Measurements from ENCODE around the gene NLRP9. TPM values are rescaled to one million over a fixed set of nuclear protein-coding genes. Genes with fewer than 3 reads are reported as not detected.

The NLRP9 gene
- total and polyA plus RNA-seq, 3 donors from 2014 or later, result 0.11 to 0.68 (median 0.39) TPM

DNA sequence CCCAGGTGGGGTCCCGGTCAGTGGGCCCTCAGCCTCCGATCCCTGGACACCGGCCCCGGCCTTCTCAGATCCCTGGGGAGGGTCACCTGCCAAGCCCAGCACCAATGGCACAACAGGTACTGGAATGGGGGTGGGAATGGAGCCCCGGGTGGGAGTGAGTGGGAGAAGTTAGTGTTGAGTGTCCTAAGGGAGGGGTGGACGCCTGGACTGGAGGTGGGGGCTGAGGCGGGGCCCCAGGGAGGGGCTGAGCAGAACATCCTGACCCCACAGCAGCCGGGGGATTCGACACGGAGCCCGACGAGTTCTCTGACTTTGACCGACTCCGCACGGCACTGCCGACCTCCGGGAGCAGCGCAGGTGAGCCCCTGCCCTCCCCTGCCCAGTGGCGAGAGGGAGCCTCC, 45.5 kb downstream of the NLRP9 start:
- Histone ChIP-seq H3K4me3 (no peak overlapping the region), H3K9me3 (no peaks in the 10 kb centered on the region), H3K4me1 (peaks cover 14% of the 10 kb centered on the region), H3K27ac (no peak overlapping the region), H3K36me3 (ENCODE audit: low read depth, missing control alignments) (no peaks in the 10 kb centered on the region), H3K27me3 (no peaks in the 10 kb centered on the region)
- 73 to 79% methylated on average over 7 to 19 of the region's 19 CpGs for WGBS, 2 donors
- DNase-seq, result no peak
- TF ChIP-seq CTCF (IDR thresholded peaks at IDR 0.05), result no peak
- no peak for TF ChIP-seq POLR2A (IDR thresholded peaks at IDR 0.05)
- intact Hi-C loops (cut with DNase I; ENCODE audit: low total_unique reads), result no loop called here

GRCh38 chr19:55691561-55692481, 46.4 kb downstream of the NLRP9 start:
- Histone ChIP-seq H3K4me1 (peaks cover 21% of the 10 kb centered on the region), H3K36me3 (ENCODE audit: low read depth, missing control alignments) (no peaks in the 10 kb centered on the region), H3K27ac (no peak overlapping the region), H3K27me3 (no peaks in the 10 kb centered on the region), H3K9me3 (no peaks in the 10 kb centered on the region), H3K4me3 (no peak overlapping the region)
- DNase-seq, result no peak
- TF ChIP-seq POLR2A (IDR thresholded peaks at IDR 0.05), result no peak
- TF ChIP-seq CTCF (IDR thresholded peaks at IDR 0.05), result no peak
- WGBS, 2 donors, result 86 to 94% methylated on average over 21 to 29 of the region's 31 CpGs
- intact Hi-C loops (cut with DNase I; ENCODE audit: low total_unique reads), result no loop called here

- Histone ChIP-seq H3K36me3 (ENCODE audit: low read depth, missing control alignments) (no peaks in the 10 kb centered on the region), H3K27me3 (no peaks in the 10 kb centered on the region), H3K9me3 (no peaks in the 10 kb centered on the region), H3K4me3 (no peak overlapping the region), H3K27ac (no peak overlapping the region), H3K4me1 (peaks cover 27% of the 10 kb centered on the region)
- intact Hi-C loops (cut with DNase I; ENCODE audit: low total_unique reads), result no loop called here
- WGBS, 2 donors, result 92 to 93% methylated on average over 23 to 31 of the region's 31 CpGs
- no peak for TF ChIP-seq CTCF (IDR thresholded peaks at IDR 0.05)
- TF ChIP-seq POLR2A (IDR thresholded peaks at IDR 0.05), result no peak
- DNase-seq, result no peak
Measured at GRCh38 chr19:55690769-55691545, 47.2 kb downstream of the NLRP9 start.

GRCh38 chr19:55690109-55690768, 48.0 kb downstream of the NLRP9 start:
- intact Hi-C loops (cut with DNase I; ENCODE audit: low total_unique reads), result no loop called here

More at GRCh38 chr19:55690109-55690768, 48.0 kb downstream of the NLRP9 start:
- H3K27me3 ChIP-seq, result no peaks in the 10 kb centered on the region
- peaks cover 27% of the 10 kb centered on the region for H3K4me1 ChIP-seq
- no peaks in the 10 kb centered on the region for H3K9me3 ChIP-seq
- H3K27ac ChIP-seq, result no peak overlapping the region
- no peak for TF ChIP-seq POLR2A (IDR thresholded peaks at IDR 0.05)
- no peak for TF ChIP-seq CTCF (IDR thresholded peaks at IDR 0.05)
- WGBS, 2 donors, result 91 to 92% methylated on average over 15 to 24 of the region's 25 CpGs
- H3K4me3 ChIP-seq, result no peak overlapping the region
- H3K36me3 ChIP-seq (ENCODE audit: low read depth, missing control alignments), result no peaks in the 10 kb centered on the region
- DNase-seq, result no peak

Data from testis (tissue), 3 donors.